Activated CD8-positive, alpha-beta T cell treated with anti-CD3 and anti-CD28 coated beads for 36 hours (primary cell): ENCODE results near the gene RNASEH1. TPM values are rescaled to one million over a fixed set of nuclear protein-coding genes. Genes with fewer than 3 reads are reported as not detected.

Experiments
- ATAC-seq: fragments of 200-7000 bp; cut with Tn5 transposase; one replicate; pipeline ENCODE4 v1.10.0; 2021; ENCODE audit warnings: mild to moderate bottlenecking, moderate library complexity
- CTCF ChIA-PET: fragments of 350-600 bp; sonication (Branson Sonifier 250); formaldehyde crosslinking; loops from one replicate; lab custom pipeline; 2021; ENCODE audit warnings: antibody characterized with exemption; lab: Charles Lee
- POLR2A ChIA-PET: fragments of 350-600 bp; sonication (Branson Sonifier 250); formaldehyde crosslinking; loops from one replicate; lab custom pipeline; 2021; ENCODE audit warnings: antibody characterized with exemption; lab: Charles Lee
- DNase-seq: peaks from one replicate; pipeline ENCODE4 v3.0.0-alpha.2; 2020
- H3K27ac Mint-ChIP-seq: one replicate; pipeline ENCODE4 v1.8.0; 2021; ENCODE audit warnings: mild to moderate bottlenecking, mixed read lengths
- H3K27me3 Mint-ChIP-seq: one replicate; pipeline ENCODE4 v1.8.0; 2021; ENCODE audit warnings: mixed read lengths
- H3K36me3 Mint-ChIP-seq: one replicate; pipeline ENCODE4 v1.8.0; 2021; ENCODE audit warnings: low read depth, mixed read lengths
- H3K4me1 Mint-ChIP-seq: one replicate; pipeline ENCODE4 v1.8.0; 2021; ENCODE audit warnings: low read depth, mixed read lengths
- H3K4me3 Mint-ChIP-seq: one replicate; pipeline ENCODE4 v1.8.0; 2021; ENCODE audit warnings: mild to moderate bottlenecking, moderate library complexity, mixed read lengths
- H3K9me3 Mint-ChIP-seq: one replicate; pipeline ENCODE4 v1.8.0; 2021; ENCODE audit warnings: mixed read lengths
- CTCF ChIP-seq: fragments of 200-600 bp; IDR thresholded peaks from one replicate; pipeline ENCODE4 v1.8.0; 2022; ENCODE audit warnings: antibody characterized with exemption, mild to moderate bottlenecking
- intact Hi-C: fragments of 100-400 bp; cut with micrococcal nuclease; formaldehyde crosslinking; loops from one replicate; pipeline ENCODE4 v1.10.0; 2022
- total RNA-seq, 2 experiments: library from RNA; stranded (reverse); gene quantifications; one replicate each; pipeline ENCODE4 v1.2.3, GENCODE V29; 2021

RNASEH1 gene
- total RNA-seq, 2 experiments from 2014 or later, result 23.4 to 24.7 TPM

GRCh38 chr2:3512086-3512485 lies 46.0 kb downstream of the RNASEH1 start:
- CTCF ChIA-PET, result no interaction called here
- POLR2A ChIA-PET, result no interaction called here
- Mint-ChIP-seq H3K27me3 (no peaks in the 10 kb centered on the region), H3K36me3 (peaks cover 62% of the 10 kb centered on the region), H3K9me3 (peaks cover 12% of the 10 kb centered on the region), H3K4me1 (no peaks in the 10 kb centered on the region), H3K27ac (no peak overlapping the region), H3K4me3 (no peak overlapping the region)
- DNase-seq, result no peak
- no peak for TF ChIP-seq CTCF
- intact Hi-C loops, result no loop called here
- no peak for ATAC-seq

GRCh38 chr2:3505771-3506170 lies 52.4 kb downstream of the RNASEH1 start:
- ATAC-seq, result no peak
- POLR2A ChIA-PET, result no interaction called here
- Mint-ChIP-seq H3K27me3 (no peaks in the 10 kb centered on the region), H3K9me3 (peaks cover 4% of the 10 kb centered on the region), H3K4me1 (no peaks in the 10 kb centered on the region), H3K36me3 (peaks cover 40% of the 10 kb centered on the region), H3K27ac (no peak overlapping the region), H3K4me3 (no peak overlapping the region)
- DNase-seq, result no peak
- no peak for TF ChIP-seq CTCF
- intact Hi-C loops, result no loop called here
- CTCF ChIA-PET, result no interaction called here

- intact Hi-C loops, result no loop called here
- no peak for ATAC-seq
- H3K27ac Mint-ChIP-seq, result no peak overlapping the region
- ChIA-PET POLR2A (interaction anchor here (0.7 kb wide), 1 partner anchor 13 kb away, joined by 3 read pairs; no protein-coding TSS in a partner anchor), CTCF (no interaction called here)
- H3K36me3 Mint-ChIP-seq, result peaks cover 34% of the 10 kb centered on the region
- no peaks in the 10 kb centered on the region for H3K4me1 Mint-ChIP-seq
- peaks cover 4% of the 10 kb centered on the region for H3K9me3 Mint-ChIP-seq
- H3K27me3 Mint-ChIP-seq, result no peaks in the 10 kb centered on the region
- DNase-seq, result no peak
- H3K4me3 Mint-ChIP-seq, result no peak overlapping the region
- TF ChIP-seq CTCF, result no peak
These were observed 53.4 kb downstream of the RNASEH1 start for GRCh38 chr2:3504741-3505140.

- Mint-ChIP-seq H3K36me3 (peaks cover 33% of the 10 kb centered on the region), H3K4me1 (no peaks in the 10 kb centered on the region), H3K9me3 (peaks cover 2% of the 10 kb centered on the region), H3K27me3 (no peaks in the 10 kb centered on the region), H3K4me3 (no peak overlapping the region), H3K27ac (no peak overlapping the region)
- intact Hi-C loops, result no loop called here
- TF ChIP-seq CTCF, result no peak
- POLR2A ChIA-PET, result no interaction called here
- no peak for ATAC-seq
- CTCF ChIA-PET, result no interaction called here
- no peak for DNase-seq
These were observed 54.6 kb downstream of the RNASEH1 start for GRCh38 chr2:3503483-3503882.

GRCh38 chr2:3503046-3503445 lies 55.1 kb downstream of the RNASEH1 start:
- intact Hi-C loops, result no loop called here
- DNase-seq (no peak), ATAC-seq (no peak)
- no peak overlapping the region for H3K4me3 Mint-ChIP-seq
- no peaks in the 10 kb centered on the region for H3K27me3 Mint-ChIP-seq
- H3K27ac Mint-ChIP-seq, result no peak overlapping the region
- no peaks in the 10 kb centered on the region for H3K4me1 Mint-ChIP-seq
- POLR2A ChIA-PET, result no interaction called here
- CTCF ChIA-PET, result no interaction called here
- peaks cover 33% of the 10 kb centered on the region for H3K36me3 Mint-ChIP-seq
- H3K9me3 Mint-ChIP-seq, result no peaks in the 10 kb centered on the region
- TF ChIP-seq CTCF, result no peak
